Esophagus squamous epithelium (tissue), 5 donors: Measurements from ENCODE around the gene SLC8A2. TPM values are rescaled to one million over a fixed set of nuclear protein-coding genes. Genes with fewer than 3 reads are reported as not detected.

Source experiments
- DNase-seq: peaks from one replicate; lab custom pipeline; 2025; lab: John Stamatoyannopoulos, UW
- H3K27ac ChIP-seq, 4 donors: fragments of 200-600 bp; sonication (generic); one replicate each; pipeline ENCODE4 v1.5.1; 2016 to 2019; ENCODE audit warnings: mild to moderate bottlenecking in 1 of 4
- H3K27me3 ChIP-seq, 4 donors: fragments of 200-600 bp; sonication (generic); 1 replicate in 3 of 4; 2 replicates in 1 of 4; pipeline versions ENCODE4 v1.5.1 to v1.6.0; 2017 to 2021; ENCODE audit warnings: antibody characterized with exemption in 1 of 4
- H3K36me3 ChIP-seq, 3 donors: fragments of 200-600 bp; sonication (generic); one replicate each; pipeline ENCODE4 v1.5.1; 2016 to 2019
- H3K4me1 ChIP-seq, 3 donors: fragments of 200-600 bp; sonication (generic); one replicate each; pipeline ENCODE4 v1.5.1; 2017 to 2019
- H3K4me3 ChIP-seq, 4 donors: fragments of 200-600 bp; sonication (generic); 1 replicate in 3 of 4; 2 replicates in 1 of 4; pipeline ENCODE4 v1.5.1; 2016 to 2019; ENCODE audit warnings: mild to moderate bottlenecking in 2 of 4, moderate library complexity in 1 of 4
- H3K9me3 ChIP-seq, 3 donors: fragments of 200-600 bp; sonication (generic); one replicate each; pipeline ENCODE4 v1.5.1; 2016 to 2019
- POLR2A ChIP-seq, 4 donors: fragments of 450-650 bp; IDR thresholded peaks; one replicate each; pipeline ENCODE4 v1.6.1; 2017; ENCODE audit warnings: antibody characterized with exemption in 4 of 4, mild to moderate bottlenecking in 4 of 4, moderate library complexity in 3 of 4
- WGBS, 2 donors: methylation state at CpG; one replicate each; pipeline ENCODE4 v1.1.5; 2018; 5-methylcytosine and 5-hydroxymethylcytosine counted together
- intact Hi-C: fragments of 100-400 bp; cut with DNase I; formaldehyde crosslinking; loops from one replicate; pipeline ENCODE4 v1.15.0; 2022
- total RNA-seq, 4 donors: library from RNA; depleted of rRNA; stranded (reverse); fragments of >200 nt; gene quantifications; one replicate each; pipeline ENCODE4 v1.1.0, GENCODE V29; 2016
- TF ChIP-seq, protein P1 (sequence below), 6 experiments: fragments of 450-650 bp in 4 of 6; fragments of 200-600 bp in 2 of 6; sonication (generic) in 2 of 6; IDR thresholded peaks; one replicate each; pipeline ENCODE4 v1.5.1; 2016 to 2019; ENCODE audit warnings: antibody characterized with exemption in 6 of 6, mild to moderate bottlenecking in 4 of 6, moderate library complexity in 4 of 6
- donor health status: DM: yes; HTN: yes; CAD: no.

The SLC8A2 gene
- total RNA-seq, 4 donors from 2014 or later: 0.08 to 5.0 (median 3.6) TPM; not detected in 1

- Histone ChIP-seq H3K4me3 (no peak overlapping the region), H3K36me3 (no peaks in the 10 kb centered on the region), H3K4me1 (peaks cover 5 to 35% (median 9%) of the 10 kb centered on the region in 3 donors), H3K9me3 (no peaks in the 10 kb centered on the region), H3K27ac (no peak overlapping the region), H3K27me3 (peaks cover 5 to 34% (median 8%) of the 10 kb centered on the region in 4 donors)
- 76 to 84% methylated on average over 7 to 9 of the region's 9 CpGs for WGBS, 2 donors
- intact Hi-C loops: no loop called here
- no peak for TF ChIP-seq POLR2A (IDR thresholded peaks at IDR 0.05)
- TF ChIP-seq, protein P1, sequence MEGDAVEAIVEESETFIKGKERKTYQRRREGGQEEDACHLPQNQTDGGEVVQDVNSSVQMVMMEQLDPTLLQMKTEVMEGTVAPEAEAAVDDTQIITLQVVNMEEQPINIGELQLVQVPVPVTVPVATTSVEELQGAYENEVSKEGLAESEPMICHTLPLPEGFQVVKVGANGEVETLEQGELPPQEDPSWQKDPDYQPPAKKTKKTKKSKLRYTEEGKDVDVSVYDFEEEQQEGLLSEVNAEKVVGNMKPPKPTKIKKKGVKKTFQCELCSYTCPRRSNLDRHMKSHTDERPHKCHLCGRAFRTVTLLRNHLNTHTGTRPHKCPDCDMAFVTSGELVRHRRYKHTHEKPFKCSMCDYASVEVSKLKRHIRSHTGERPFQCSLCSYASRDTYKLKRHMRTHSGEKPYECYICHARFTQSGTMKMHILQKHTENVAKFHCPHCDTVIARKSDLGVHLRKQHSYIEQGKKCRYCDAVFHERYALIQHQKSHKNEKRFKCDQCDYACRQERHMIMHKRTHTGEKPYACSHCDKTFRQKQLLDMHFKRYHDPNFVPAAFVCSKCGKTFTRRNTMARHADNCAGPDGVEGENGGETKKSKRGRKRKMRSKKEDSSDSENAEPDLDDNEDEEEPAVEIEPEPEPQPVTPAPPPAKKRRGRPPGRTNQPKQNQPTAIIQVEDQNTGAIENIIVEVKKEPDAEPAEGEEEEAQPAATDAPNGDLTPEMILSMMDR (IDR thresholded peaks at IDR 0.05): no peak
- no peak for DNase-seq
Observed at GRCh38 chr19:47475465-47475864, 3.8 kb upstream of the SLC8A2 start.

DNA sequence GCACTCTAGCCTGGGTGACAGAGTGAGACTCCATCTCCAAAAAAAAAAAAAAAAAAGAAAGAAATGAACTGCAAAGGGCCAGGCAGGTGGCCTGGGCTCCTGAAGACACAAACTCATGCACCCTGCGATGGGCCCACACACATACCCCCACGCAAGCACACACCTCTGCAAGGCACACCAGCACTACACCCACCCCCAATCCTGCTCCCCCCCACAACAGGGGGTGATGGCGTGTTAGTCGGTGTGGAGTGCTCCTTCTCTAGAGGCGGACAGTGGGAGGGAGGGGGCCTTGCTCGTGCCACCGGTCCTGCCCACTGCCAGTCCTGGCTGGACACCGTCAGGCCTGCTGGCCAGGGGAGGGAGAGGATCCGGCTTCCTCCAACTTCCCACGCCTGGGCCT is 1.6 kb upstream of the SLC8A2 start:
- Histone ChIP-seq H3K9me3 (no peaks in the 10 kb centered on the region), H3K27ac (no peak overlapping the region), H3K27me3 (peaks cover 5 to 55% (median 8%) of the 10 kb centered on the region in 4 donors), H3K4me1 (peaks cover 5 to 32% (median 9%) of the 10 kb centered on the region in 3 donors), H3K36me3 (no peaks in the 10 kb centered on the region), H3K4me3 (no peak overlapping the region)
- no peak for TF ChIP-seq POLR2A (IDR thresholded peaks at IDR 0.05)
- TF ChIP-seq, protein P1 (IDR thresholded peaks at IDR 0.05): no peak
- DNase-seq: no peak
- intact Hi-C loops: no loop called here
- 76 to 79% methylated on average over 4 to 5 of the region's 10 CpGs for WGBS, 2 donors

GRCh38 chr19:47471381-47471732 is 336 bp downstream of the SLC8A2 start:
- 6 to 15% methylated on average over 1 to 10 of the region's 16 CpGs for WGBS, 2 donors

DNA sequence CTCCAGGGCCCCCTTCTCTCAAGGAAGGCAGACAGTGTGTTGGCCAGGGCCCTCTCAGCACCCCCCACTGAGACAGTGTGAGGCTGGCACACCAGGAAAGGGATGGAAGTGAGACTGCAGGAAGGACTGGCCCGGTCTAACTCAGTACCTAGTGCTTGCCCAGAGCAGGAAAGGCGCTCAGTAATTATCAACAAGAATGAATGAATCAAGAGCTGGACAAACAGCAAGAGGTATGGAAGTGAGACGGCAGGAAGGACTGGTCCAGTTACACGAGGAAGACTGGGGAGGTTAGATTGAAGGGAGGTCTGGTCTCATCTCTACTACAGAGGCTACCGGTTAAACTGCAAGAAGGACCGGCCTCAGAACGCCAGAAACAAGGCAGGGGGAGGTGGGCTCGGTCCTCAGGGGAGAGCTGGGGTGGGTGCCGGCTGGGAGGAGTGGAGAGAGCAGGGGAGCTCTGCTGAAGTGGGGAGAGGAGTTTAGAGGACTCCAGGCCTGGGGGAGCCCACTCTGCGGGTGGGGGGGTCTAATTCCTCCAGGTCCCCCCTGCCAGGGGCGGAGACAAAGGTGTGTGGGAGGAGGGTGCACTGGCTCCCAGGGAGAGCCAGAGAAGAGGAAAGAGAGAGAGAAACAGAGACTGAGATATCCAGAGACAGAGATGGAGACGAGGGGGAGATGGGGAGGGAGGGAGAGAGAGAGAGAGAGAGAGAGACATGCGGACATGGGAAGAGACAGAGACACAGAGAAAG is 1.1 kb downstream of the SLC8A2 start:
- peaks cover 5 to 32% (median 9%) of the 10 kb centered on the region in 3 donors for H3K4me1 ChIP-seq
- H3K27me3 ChIP-seq: peaks cover 5 to 82% (median 8%) of the 10 kb centered on the region in 4 donors
- TF ChIP-seq, protein P1 (IDR thresholded peaks at IDR 0.05): no peak
- no peak for TF ChIP-seq POLR2A (IDR thresholded peaks at IDR 0.05)
- no peaks in the 10 kb centered on the region for H3K9me3 ChIP-seq
- peak overlapping the region in 1 of 4 donors; percentile 49 for H3K4me3 ChIP-seq
- H3K27ac ChIP-seq: no peak overlapping the region
- no peak for DNase-seq
- H3K36me3 ChIP-seq: no peaks in the 10 kb centered on the region
- intact Hi-C loops: no loop called here
- 17 to 20% methylated on average over 9 to 13 of the region's 13 CpGs for WGBS, 2 donors

More at GRCh38 chr19:47471381-47471732, 336 bp downstream of the SLC8A2 start:
- peak overlapping the region in 3 of 4 donors; percentile 35 to 49 (median 36) for H3K4me3 ChIP-seq
- peaks cover 5 to 32% (median 9%) of the 10 kb centered on the region in 3 donors for H3K4me1 ChIP-seq
- TF ChIP-seq POLR2A (IDR thresholded peaks at IDR 0.05): no peak
- TF ChIP-seq, protein P1 (IDR thresholded peaks at IDR 0.05): no peak
- DNase-seq: no peak
- intact Hi-C loops: no loop called here
- H3K9me3 ChIP-seq: no peaks in the 10 kb centered on the region
- H3K27ac ChIP-seq: peak overlapping the region in 2 of 4 donors; percentile 44 to 53
- peaks cover 5 to 75% (median 8%) of the 10 kb centered on the region in 4 donors for H3K27me3 ChIP-seq
- no peaks in the 10 kb centered on the region for H3K36me3 ChIP-seq

GRCh38 chr19:47469719-47470118 is 2.0 kb downstream of the SLC8A2 start:
- Histone ChIP-seq H3K4me3 (no peak overlapping the region), H3K27me3 (peaks cover 5 to 90% (median 8%) of the 10 kb centered on the region in 4 donors), H3K27ac (peak overlapping the region in 1 of 4 donors; percentile 6), H3K9me3 (no peaks in the 10 kb centered on the region), H3K36me3 (no peaks in the 10 kb centered on the region), H3K4me1 (peaks cover 5 to 32% (median 9%) of the 10 kb centered on the region in 3 donors)
- intact Hi-C loops: no loop called here
- DNase-seq: no peak
- TF ChIP-seq POLR2A (IDR thresholded peaks at IDR 0.05): no peak
- TF ChIP-seq, protein P1 (IDR thresholded peaks at IDR 0.05): no peak
- WGBS, 2 donors: 0 to 7% methylated on average over 1 to 3 of the region's 12 CpGs
